Colon (tissue), 2 donors: Measurements from ENCODE around the gene FUBP1.
A peak's percentile ranks its signal among the peaks of the same experiment; 100 is the strongest.
"Not testable (repeated sequence)": the region's sequence is repeated elsewhere in the genome, so short reads cannot be mapped to it uniquely, and the experiment has no call there.

Experiments
- FAIRE-seq: peaks from 2 replicates; lab custom pipeline; 2012; peaks lifted over from hg19 to GRCh38; lab: Jason Lieb, UNC
- donor health status: control.
- donor health status: control.

The FUBP1 gene

DNA sequence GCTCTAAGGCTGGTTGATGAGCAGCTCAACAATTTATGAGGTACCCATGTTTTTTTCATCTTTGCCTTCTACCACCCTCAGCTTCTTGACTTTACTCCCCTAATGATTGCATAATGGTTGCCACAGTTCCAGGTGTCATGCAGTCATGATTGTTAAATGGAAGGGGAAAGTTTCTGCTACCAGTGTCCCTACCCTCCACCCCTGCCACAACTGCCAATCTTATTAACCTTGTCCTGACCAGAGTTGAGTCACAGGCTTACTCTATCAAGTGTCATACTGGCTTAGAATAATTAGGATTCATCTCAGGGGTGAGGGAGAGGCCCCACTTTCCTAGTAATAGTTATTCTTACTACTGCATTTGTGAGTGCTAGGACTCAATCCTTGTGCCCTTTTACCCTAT is 7.9 kb upstream of the FUBP1 start:
- no peak for FAIRE-seq

DNA sequence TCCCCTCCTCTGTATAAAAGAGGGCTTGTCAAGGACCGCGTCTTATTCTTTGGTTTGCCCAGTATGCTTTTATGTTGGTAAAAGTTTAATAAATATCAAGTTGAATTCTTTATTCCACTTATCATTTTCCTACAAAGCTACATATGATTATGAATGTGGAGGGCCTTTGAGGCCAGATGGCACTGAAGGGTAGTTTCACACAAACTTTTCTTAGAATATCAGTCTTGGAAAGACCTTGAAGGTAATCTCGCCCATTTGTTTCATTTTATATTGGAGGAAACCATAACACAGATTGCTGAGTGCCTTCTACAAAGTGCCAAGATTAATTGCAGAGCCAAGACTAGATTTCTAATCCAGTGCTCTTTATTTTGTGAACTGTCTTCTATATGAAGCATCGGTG is 5.8 kb upstream of the FUBP1 start:
- FAIRE-seq: no peak

DNA sequence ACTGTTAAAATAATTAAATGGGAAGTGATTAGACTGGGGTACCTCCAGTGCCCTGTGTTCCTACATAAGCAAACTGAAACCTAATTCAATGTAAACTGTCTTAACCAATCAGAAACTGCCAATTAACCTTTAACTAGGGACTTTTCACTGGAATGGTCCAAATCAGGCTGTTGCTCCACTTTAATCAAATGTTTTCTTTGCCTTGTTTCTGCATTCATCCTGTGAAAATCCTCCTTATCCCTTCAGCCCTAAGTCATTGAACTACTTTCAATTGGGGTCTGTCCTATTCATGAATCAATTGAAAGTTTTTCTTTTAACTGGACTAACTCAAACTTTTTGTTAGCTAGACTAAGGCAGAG is 5.1 kb upstream of the FUBP1 start:
- no peak for FAIRE-seq

DNA sequence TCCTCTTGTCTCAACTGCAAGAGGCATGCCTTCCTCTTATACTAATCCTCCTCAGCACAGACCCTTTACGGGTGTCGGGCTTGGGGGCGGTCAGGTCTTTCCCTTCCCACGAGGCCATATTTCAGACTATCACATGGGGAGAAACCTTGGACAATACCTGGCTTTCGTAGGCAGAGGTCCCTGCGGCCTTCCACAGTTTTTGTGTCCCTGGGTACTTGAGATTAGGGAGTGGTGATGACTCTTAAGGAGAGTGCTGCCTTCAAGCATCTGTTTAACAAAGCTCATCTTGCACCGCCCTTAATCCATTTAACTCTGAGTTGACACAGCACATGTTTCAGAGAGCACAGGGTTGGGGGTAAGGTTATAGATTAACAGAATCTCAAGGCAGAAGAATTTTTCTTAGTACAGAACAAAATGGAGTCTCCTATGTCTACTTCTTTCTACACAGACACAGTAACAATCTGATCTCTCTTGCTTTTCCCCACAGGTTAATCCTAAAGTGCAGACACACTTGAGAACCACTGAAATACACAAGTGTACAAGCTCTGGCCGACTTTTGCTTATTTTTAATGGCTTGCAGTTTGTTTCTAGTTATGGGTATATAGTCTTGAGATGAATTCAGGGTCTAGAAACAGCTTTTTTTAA is 4.6 kb upstream of the FUBP1 start:
- FAIRE-seq: not testable (repeated sequence)

DNA sequence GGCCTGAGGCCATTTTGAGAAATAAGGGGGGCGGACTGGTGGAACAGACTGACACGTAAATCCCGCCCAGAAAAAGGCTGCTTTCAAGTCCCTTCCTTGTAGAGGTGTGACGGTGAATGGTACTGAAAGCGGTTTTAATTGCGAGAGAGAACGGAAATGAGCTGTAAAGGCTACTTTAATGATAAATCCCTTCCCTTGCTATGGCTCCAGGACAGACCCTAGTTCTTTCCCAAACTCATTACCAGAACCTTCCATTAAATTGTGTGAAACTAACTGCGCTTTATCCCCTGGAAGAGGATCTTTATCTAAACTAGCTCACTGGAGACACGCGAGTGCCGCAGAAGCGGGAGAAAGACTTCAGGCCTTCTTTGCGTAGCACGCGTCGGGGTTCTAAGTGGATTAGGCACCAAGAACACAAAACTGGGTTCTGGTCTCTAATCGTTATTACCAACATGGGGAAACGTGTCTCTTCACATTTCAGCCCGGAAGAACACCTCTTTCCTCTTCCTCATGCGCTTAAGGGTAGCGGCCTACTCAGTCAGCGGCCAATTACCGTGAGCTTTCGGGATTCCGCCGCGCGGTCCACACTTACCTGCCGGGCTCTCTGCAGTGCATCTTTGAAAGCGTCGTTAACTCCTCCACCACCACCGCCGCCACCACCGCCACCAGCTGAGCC is 441 bp downstream of the FUBP1 start:
- no peak for FAIRE-seq

DNA sequence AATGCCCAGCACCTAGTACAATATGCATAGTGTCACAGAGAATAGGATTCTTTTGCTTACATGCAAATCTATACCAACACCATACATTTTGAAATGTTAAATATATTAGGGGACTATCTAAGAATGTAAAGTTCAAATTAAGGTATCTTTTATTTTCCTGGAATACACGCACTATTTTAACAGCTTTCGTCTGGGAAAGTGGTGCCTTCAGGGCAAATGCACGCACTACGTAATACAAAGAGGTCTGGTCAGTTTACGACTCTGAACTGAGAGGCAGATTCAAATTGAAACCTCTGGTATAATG is 931 bp downstream of the FUBP1 start:
- peak; percentile 33 for FAIRE-seq

DNA sequence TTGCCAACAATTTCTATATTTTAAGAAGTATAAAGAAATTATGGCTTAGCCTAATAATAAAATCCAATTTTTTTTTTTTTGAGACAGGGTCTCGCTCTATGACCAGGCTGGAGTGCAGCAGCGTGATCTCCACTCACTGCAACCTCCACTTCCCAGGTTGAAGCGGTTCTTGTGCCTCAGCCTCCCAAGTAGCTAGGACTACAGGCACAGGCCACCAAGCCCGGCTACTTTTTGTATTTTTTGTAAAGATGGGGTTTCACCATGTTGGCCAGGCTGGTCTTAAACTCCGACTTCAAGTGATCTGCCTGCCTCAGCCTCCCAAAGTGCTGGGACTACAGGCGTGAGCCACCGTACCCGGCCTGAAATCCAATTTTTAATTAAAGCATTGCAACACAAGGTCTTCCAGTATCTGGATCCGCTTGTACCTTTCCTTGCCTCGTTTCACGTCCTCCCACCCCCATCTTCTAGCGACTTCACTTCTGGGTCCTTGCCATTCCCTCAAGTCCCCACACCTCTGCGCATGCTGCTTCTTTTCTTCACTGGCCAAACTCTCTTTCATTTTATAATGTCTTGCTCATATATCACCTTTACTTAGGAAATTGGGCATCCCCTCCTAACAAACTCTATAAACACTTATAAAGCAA is 2.3 kb downstream of the FUBP1 start:
- no peak for FAIRE-seq

DNA sequence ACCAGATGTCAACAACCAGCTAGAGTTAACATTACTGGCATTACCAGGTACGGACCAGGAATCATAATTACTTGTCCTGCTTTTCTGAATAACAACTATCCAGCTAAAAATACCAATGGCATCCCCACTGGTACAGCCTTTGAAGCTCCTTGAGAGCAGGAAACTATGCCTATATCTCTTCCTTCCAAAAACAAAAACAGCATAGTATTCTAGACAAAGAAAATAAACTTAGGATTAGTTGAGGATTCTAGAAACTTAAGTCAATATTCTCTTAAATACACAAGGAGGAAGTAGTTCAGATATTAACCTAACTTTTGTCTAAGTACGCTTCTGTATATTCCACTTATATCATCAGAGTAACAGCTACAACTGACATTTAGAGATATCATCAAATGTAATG is 3.0 kb downstream of the FUBP1 start:
- no peak for FAIRE-seq

DNA sequence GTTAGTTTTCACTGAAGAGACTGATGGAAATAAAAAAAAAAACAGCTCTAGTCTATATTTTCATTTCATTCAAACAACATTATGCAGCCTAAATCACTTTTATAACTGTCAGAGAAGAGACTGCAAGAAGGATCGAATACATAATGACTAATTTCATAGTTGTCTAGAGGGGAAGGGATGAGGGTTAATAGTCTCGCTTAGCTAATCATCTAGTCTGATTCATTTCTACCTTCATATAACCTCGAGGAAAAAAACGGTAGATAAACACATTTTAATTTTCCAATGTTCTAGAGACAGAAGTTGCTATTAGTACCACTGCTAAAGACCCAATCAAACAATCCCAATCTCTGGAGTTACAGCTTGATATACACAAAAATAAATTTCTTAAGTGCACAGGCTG is 3.5 kb downstream of the FUBP1 start:
- FAIRE-seq: no peak

DNA sequence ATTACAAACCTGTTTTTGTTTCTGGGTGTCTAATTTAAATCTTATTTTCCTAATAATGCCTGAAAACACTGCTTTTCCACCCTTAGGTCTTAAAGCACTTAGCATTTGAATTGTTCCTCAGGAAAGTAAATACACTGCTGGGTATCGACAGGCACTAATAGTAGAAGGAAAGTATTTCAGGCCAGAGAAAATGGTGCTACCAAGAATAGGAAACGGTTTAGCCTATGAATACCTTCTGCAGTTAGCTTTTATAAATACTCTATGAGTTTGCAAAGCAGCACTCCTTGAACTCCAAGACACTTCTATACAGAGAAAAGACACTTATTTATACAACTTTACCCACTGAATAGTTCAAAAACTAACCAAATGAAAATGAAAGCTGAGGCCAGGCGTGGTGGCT is 6.8 kb downstream of the FUBP1 start:
- FAIRE-seq: no peak

DNA sequence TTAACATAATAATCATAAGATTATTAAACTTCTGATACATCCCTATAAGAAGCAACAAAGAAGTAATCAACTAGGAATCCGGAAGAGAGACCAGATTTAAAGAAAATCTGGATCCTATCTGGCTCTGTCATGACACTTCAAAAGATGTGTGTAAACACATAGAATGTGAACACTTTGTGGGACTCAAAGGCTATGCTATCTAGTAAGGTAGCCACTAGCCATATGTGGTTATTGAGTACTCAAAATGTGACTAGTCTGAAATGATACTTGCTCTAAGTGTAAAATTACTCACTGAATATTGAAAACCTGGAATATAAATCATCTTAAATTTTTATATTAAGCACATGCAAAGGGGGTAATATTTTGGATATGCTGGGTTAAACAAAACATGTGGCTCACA is 8.7 kb downstream of the FUBP1 start:
- FAIRE-seq: no peak

DNA sequence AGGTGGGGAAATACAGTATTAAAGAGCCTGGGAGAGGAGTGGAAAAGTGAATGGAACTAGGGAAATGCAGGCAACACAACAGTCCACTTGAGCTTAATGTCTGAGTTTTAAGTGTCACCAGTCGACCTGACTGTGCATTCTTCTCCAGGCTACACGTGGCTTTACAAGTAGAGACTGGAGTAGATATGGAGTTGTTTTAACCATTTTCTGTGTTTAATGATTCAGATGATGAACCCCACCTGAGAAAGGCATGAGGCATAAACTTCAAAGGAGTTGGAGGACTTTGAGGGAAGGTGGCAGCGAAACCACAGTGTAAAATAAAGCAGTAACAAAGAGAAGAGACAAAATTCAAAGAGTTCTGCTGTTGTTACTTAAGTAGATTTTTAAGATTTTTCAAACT is 12.6 kb downstream of the FUBP1 start:
- no peak for FAIRE-seq

DNA sequence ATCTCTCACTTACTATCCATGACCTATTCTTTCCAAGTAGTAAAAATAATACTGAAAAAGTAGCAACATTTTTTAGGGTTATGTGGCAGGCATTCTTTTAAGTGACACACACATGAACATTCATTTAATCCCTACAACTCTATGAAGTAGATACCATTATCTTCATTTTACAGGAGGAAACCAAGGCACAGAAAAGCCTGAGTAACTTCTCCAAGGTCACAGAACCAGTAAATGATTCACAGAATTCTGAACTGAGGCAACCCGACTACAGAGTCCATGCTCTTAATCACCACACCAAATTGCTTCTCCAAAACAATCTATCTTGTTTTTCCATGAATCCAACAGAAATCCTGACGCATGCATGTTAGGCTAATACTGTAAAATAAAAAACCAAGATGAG is 17.5 kb downstream of the FUBP1 start:
- FAIRE-seq: no peak

DNA sequence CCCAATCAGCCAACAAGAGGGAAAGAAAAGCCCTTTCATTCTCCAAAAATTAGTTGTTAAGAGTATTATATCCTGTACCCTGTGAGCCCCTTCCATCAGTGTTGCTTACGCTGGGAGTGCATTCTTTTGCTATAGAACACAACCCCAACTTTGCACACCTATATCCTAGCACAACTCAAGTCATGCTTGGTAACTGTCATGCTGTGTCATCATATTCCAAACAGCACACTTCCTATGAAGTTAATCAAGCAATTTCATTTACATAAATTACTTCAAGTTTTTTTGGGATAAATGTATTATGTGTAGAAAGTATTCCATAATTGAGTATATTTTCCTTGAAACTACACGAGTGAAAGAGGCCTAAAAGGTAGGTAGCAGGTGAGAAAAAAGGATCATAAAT is 20.0 kb downstream of the FUBP1 start:
- no peak for FAIRE-seq

DNA sequence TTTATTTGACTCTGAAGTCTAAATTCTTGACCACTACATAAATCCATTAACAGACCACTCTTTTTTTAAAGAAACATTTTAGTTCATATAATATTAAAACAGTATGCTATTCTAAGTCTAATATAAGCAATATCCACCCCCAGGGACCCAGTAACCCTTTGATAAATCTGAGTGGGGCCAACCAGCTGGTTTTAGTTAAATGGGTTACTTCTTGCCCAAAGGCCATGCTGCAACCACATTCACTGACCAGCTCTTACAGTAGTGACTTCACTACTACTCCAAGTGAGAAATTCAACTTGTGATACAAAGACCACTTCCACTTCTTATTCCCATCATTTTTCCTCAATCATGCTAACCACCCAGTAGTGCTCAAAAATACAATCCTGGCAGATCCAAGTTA is 20.5 kb downstream of the FUBP1 start:
- FAIRE-seq: no peak

DNA sequence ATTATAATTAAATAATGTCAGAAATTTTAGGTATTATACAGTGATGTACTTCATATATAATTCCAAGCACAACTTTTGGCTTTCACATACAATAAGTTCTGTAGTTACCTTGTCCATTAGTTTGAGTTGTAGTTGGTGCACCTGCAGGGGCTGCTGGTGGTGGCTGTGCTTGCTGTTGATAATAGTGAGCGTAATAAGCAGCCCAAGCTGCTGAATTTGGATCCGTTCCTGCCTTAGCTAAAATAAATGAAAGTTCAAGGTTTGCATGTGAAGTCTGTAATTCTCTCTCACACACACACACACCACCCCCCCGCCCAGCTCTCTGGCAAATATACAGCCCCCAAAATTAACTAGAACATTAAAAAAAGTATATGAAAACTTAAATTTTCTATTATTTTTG is 22.4 kb downstream of the FUBP1 start:
- no peak for FAIRE-seq

DNA sequence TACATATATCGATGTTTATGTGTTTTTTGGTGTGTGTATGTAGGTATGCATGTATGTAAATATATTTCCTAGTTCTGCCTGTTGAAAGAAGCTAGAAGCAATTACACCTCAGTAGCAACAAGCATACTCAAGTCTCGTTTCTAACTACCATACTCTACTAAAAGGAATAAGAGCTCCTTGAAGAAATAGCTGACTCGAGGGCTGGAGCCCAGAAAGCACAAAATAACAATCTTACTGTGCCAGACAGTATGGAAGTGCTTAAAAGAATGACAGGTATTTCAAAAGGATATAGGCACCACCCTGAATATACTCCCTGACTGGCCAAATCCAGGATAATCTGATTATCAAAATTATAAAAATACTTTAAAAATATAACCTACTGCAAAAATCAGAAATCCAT is 23.2 kb downstream of the FUBP1 start:
- FAIRE-seq: no peak

DNA sequence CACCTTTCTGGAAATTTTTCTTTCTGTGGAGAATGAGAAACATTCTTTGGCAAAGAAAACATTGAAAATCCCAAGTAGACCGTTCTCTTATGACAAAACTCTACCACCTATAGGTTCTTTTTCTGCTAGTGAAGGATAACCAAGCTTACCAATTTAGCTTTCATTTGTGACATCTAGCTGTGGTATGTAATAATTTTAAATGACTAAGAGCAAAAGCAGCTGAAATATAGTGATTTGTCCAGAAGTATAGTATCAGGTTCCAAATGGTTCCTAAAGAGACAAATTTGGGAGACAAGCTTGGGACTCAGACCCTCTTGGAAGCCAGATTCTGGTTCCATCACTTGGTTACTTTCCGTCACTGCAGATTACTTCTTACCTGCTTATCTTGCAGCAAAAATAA is 24.4 kb downstream of the FUBP1 start:
- FAIRE-seq: no peak

DNA sequence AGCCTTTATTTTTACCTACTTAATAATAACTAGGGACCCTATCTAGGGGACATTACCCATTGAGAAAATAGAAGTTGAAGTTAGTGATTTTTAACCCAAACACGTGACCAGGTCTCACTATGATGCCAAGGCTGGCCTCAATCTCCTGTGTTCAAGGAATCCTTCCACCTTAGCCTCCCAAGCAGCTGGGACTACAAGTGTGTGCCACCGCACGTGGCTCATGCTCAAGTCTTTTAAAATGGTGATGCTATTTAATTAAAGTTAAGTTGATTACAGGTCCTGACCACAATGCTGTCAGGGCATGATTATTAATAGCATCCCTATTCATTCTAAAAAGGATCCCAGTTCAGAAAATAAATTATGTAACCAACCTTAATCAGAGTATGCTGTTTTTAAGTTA is 25.0 kb downstream of the FUBP1 start:
- FAIRE-seq: no peak

DNA sequence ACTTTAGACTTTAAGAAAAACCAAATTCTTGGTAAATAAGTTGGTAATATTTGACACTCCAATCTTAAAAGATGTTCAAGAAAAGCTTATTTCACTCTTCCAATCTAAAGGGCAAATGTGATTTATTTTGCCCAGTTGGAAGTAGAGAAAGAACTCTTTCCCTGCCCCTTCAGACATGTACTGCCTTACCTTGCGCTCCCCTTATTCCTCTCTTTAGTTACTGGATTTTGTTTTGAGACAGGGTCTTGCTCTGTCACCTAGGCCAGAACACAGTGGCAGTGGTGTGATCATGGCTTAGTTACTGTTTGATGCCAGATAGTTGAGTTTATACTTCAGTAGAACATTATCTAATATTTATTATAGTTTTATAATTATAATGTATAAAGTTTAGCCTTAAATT is 27.5 kb downstream of the FUBP1 start:
- FAIRE-seq: no peak

DNA sequence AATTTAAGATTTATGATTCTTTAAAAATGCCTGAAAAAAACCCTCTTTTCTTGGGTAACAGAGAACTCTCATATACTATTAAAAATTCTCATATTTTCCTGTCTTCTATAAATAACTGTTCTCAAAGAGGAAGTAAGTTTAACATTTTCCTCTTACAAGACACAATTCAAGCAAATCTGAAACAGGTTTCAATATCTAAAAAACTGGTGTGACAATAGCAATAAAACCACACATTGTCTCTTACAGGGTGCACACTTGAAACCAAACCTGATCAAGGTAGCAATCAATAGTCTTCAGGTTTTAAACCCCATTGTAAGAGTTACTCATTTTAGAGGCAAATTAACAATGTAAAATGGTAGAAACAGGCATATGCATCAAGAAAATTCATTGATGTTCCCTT is 28.0 kb downstream of the FUBP1 start:
- no peak for FAIRE-seq

DNA sequence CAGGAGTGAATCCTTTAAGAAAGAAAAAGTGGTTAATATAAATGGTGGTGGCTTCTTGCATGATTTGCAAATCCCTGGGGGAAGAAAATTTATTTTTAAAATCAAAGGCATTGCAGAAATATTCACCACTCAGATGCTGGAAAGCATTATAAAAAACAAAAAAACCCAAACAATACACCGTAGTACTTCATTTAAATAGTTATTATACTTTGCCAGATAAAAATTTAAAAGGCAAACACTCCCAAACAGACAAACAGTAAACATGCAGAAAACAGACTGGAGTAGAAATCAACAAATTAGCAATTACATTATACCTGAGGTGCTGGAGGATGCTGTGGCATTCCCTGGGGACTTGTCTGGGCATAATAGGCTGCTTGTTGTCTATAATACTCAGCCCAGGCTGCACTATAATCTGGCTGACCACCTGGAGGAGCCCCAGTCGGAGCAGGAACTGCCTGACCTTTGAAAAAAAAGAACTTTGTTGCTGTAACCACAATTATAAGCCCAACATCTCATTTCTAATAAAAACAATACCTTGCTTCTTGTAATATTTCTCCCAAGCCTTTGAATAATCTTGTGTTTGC is 29.9 kb downstream of the FUBP1 start:
- no peak for FAIRE-seq

DNA sequence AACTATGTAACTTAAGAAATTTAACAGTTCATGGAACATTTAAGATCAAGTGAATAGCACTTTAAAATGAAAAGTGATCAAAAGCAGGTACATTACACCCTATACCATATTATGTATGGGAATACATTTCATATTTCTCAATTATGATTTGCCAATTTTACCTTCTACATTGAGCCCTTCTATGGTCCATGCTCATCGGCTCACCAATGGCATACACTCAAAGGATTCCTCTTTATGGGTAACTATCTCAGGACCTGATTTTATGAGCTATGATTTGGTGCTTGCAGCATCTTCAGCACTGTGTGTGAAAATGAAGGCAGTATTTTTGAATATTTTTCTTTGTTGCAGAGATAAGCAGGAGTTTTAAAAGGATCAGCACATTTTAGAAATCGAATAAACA is 33.5 kb downstream of the FUBP1 start:
- FAIRE-seq: no peak
